H9 (cell line): ENCODE data around the gene POU2F2. TPM values are rescaled to one million over a fixed set of nuclear protein-coding genes. Genes with fewer than 3 reads are reported as not detected.

Experiments
- DNase-seq: peaks from one replicate; pipeline ENCODE4 v3.0.0-alpha.2; 2017
- H2AFZ ChIP-seq: one replicate; pipeline ENCODE4 v1.6.1; 2013; ENCODE audit warnings: mild to moderate bottlenecking, low read length, control low read depth, moderate library complexity
- H2AK5ac ChIP-seq: 2 replicates; pipeline ENCODE4 v1.6.1; 2013; ENCODE audit warnings: low read length, control low read depth, mixed read lengths; ENCODE audit not compliant: insufficient read length
- H2BK120ac ChIP-seq: one replicate; pipeline ENCODE4 v1.6.1; 2013; ENCODE audit warnings: low read depth, mild to moderate bottlenecking, low read length, control low read depth, inconsistent platforms; ENCODE audit not compliant: poor library complexity, severe bottlenecking
- H2BK12ac ChIP-seq: 2 replicates; pipeline ENCODE4 v1.6.1; 2013; ENCODE audit warnings: low read length, control low read depth, mixed read lengths, low read depth; ENCODE audit not compliant: insufficient read length
- H2BK15ac ChIP-seq: 2 replicates; pipeline ENCODE4 v1.6.1; 2013; ENCODE audit warnings: low read depth, low read length, control low read depth
- H2BK20ac ChIP-seq: one replicate; pipeline ENCODE4 v1.6.1; 2013; ENCODE audit warnings: low read depth, mild to moderate bottlenecking, low read length, control low read depth, inconsistent platforms; ENCODE audit not compliant: poor library complexity, severe bottlenecking
- H2BK5ac ChIP-seq: 2 replicates; pipeline ENCODE4 v1.6.1; 2013; ENCODE audit warnings: low read length, control low read depth, mixed read lengths; ENCODE audit not compliant: insufficient read length
- H3K14ac ChIP-seq: 2 replicates; pipeline ENCODE4 v1.6.1; 2013; ENCODE audit warnings: low read length, control low read depth; ENCODE audit not compliant: insufficient read depth
- H3K18ac ChIP-seq: 2 replicates; pipeline ENCODE4 v1.6.1; 2013; ENCODE audit warnings: low read depth, mild to moderate bottlenecking, mixed read lengths, low read length, control low read depth; ENCODE audit not compliant: insufficient read length
- H3K23ac ChIP-seq: 2 replicates; pipeline ENCODE4 v1.6.1; 2013; ENCODE audit warnings: low read length, control low read depth, mixed read lengths, low read depth; ENCODE audit not compliant: insufficient read length
- H3K23me2 ChIP-seq: 2 replicates; pipeline ENCODE4 v1.6.1; 2013; ENCODE audit warnings: low read depth, mild to moderate bottlenecking, mixed read lengths, low read length, control low read depth; ENCODE audit not compliant: insufficient read length, poor library complexity, severe bottlenecking
- H3K27ac ChIP-seq: 2 replicates; pipeline ENCODE4 v1.5.1; 2013; ENCODE audit warnings: low read length, control low read depth, mixed read lengths, low read depth; ENCODE audit not compliant: insufficient read length
- H3K27me3 ChIP-seq: 2 replicates; pipeline ENCODE4 v1.6.1; 2013; ENCODE audit warnings: low read length, control low read depth, inconsistent platforms; ENCODE audit not compliant: insufficient read depth
- H3K4ac ChIP-seq: 2 replicates; pipeline ENCODE4 v1.6.1; 2013; ENCODE audit warnings: low read depth, mild to moderate bottlenecking, control low read depth, inconsistent platforms, low read length, moderate library complexity
- H3K4me1 ChIP-seq: 2 replicates; pipeline ENCODE4 v1.6.1; 2013; ENCODE audit warnings: low read length, control low read depth, inconsistent platforms; ENCODE audit not compliant: insufficient read depth
- H3K4me2 ChIP-seq: 2 replicates; pipeline ENCODE4 v1.6.1; 2013; ENCODE audit warnings: low read length, control low read depth, mixed read lengths; ENCODE audit not compliant: insufficient read length, insufficient read depth
- H3K56ac ChIP-seq: 2 replicates; pipeline ENCODE4 v1.6.1; 2013; ENCODE audit warnings: low read depth, mild to moderate bottlenecking, mixed read lengths, low read length, control low read depth; ENCODE audit not compliant: insufficient read length
- H3K79me1 ChIP-seq: 2 replicates; pipeline ENCODE4 v1.6.1; 2013; ENCODE audit warnings: low read depth, mild to moderate bottlenecking, moderate library complexity, low read length, control low read depth, inconsistent platforms; ENCODE audit not compliant: insufficient read depth, poor library complexity, severe bottlenecking
- H3K79me2 ChIP-seq: 2 replicates; pipeline ENCODE4 v1.6.1; 2013; ENCODE audit warnings: low read length, control low read depth, inconsistent platforms; ENCODE audit not compliant: insufficient read depth
- H3K9ac ChIP-seq: 2 replicates; pipeline ENCODE4 v1.6.1; 2013; ENCODE audit warnings: low read length, control low read depth, mixed read lengths; ENCODE audit not compliant: insufficient read length; ENCODE audit errors: extremely low read depth
- H3K9me3 ChIP-seq: one replicate; pipeline ENCODE4 v1.6.1; 2013; ENCODE audit warnings: low read depth, low read length, inconsistent platforms; ENCODE audit not compliant: control insufficient read depth
- H3T11ph ChIP-seq: one replicate; pipeline ENCODE4 v1.6.1; 2013; ENCODE audit warnings: mild to moderate bottlenecking, low read length, control low read depth, inconsistent platforms
- H4K20me1 ChIP-seq: one replicate; pipeline ENCODE4 v1.6.1; 2013; ENCODE audit not compliant: control insufficient read depth, insufficient read length, insufficient read depth
- H4K5ac ChIP-seq: 2 replicates; pipeline ENCODE4 v1.6.1; 2013; ENCODE audit warnings: low read depth, mild to moderate bottlenecking, mixed read lengths, low read length, control low read depth; ENCODE audit not compliant: insufficient read length
- H4K8ac ChIP-seq: replicated peaks from 2 replicates; pipeline ENCODE4 v1.6.1; 2013; ENCODE audit warnings: low read length, control low read depth, mixed read lengths, low read depth; ENCODE audit not compliant: insufficient read length
- H4K91ac ChIP-seq: 2 replicates; pipeline ENCODE4 v1.6.1; 2013; ENCODE audit warnings: low read depth, mild to moderate bottlenecking, moderate library complexity, mixed read lengths, low read length, control low read depth; ENCODE audit not compliant: insufficient read length
- H3K27ac Mint-ChIP-seq, 3 experiments: 2 replicates in 2 of 3; 3 replicates in 1 of 3; pipeline ENCODE4 v1.8.0; 2020 to 2021; ENCODE audit warnings: mixed read lengths in 3 of 3, mild to moderate bottlenecking in 1 of 3, moderate library complexity in 1 of 3
- H3K27me3 Mint-ChIP-seq: 2 replicates; pipeline ENCODE4 v1.8.0; 2021; ENCODE audit warnings: low read depth, mild to moderate bottlenecking, moderate library complexity, mixed read lengths
- H3K36me3 Mint-ChIP-seq, 3 experiments: 2 replicates in 2 of 3; 3 replicates in 1 of 3; pipeline ENCODE4 v1.8.0; 2020 to 2021; ENCODE audit warnings: low read depth in 3 of 3, mixed read lengths in 3 of 3; ENCODE audit not compliant: insufficient read depth in 1 of 3
- H3K4me1 Mint-ChIP-seq, 2 experiments: 2 replicates each; pipeline ENCODE4 v1.8.0; 2020; ENCODE audit warnings: mixed read lengths in 2 of 2
- H3K4me3 Mint-ChIP-seq, 2 experiments: 2 replicates in 1 of 2; 3 replicates in 1 of 2; pipeline ENCODE4 v1.8.0; 2020 to 2021; ENCODE audit warnings: mild to moderate bottlenecking in 2 of 2, mixed read lengths in 2 of 2, moderate library complexity in 1 of 2
- H3K9me3 Mint-ChIP-seq, 2 experiments: 2 replicates in 1 of 2; 3 replicates in 1 of 2; pipeline ENCODE4 v1.8.0; 2020; ENCODE audit warnings: mild to moderate bottlenecking in 2 of 2, mixed read lengths in 2 of 2, moderate library complexity in 1 of 2
- CTCF ChIP-seq: fragments of 200-600 bp; sonication (generic); conservative IDR thresholded peaks from 3 replicates; pipeline ENCODE4 v1.8.0; 2021; ENCODE audit warnings: antibody characterized with exemption, mild to moderate bottlenecking
- WGBS: extraction: QIAGEN DNeasy Blood & Tissue Kit; methylation state at CpG from one replicate; pipeline ENCODE4 v1.1.7; 2013; ENCODE audit warnings: missing lambda C conversion rate, low lambda C conversion rate, mixed read lengths; ENCODE audit not compliant: insufficient read length; ENCODE audit errors: extremely low coverage; 5-methylcytosine and 5-hydroxymethylcytosine counted together
- total RNA-seq: library from RNA; stranded (reverse); gene quantifications from 2 replicates; pipeline ENCODE4 v1.2.1, GENCODE V29; 2021

POU2F2 gene
- total RNA-seq, 1 experiment from 2014 or later, result 2.9 TPM

GRCh38 chr19:42075364-42075615 lies 57.0 kb downstream of the POU2F2 start:
- Mint-ChIP-seq H3K36me3 (peaks cover 23 to 31% (median 26%) of the 10 kb centered on the region in 3 experiments), H3K27ac (peak overlapping the region; percentile 100), H3K4me3 (peak overlapping the region; percentile 96 to 97), H3K9me3 (no peaks in the 10 kb centered on the region), H3K4me1 (peaks cover 27 to 45% of the 10 kb centered on the region in 2 experiments), H3K27me3 (no peaks in the 10 kb centered on the region; the same call in none of the 2 replicates)
- Histone ChIP-seq H3K4ac (peak overlapping the region; percentile 69), H2BK20ac (no peak overlapping the region), H3K23ac (peak overlapping the region; percentile 41), H3K14ac (peak overlapping the region; percentile 98; the same call in 1 of the 2 replicates), H2AFZ (no peak overlapping the region), H2BK120ac (peak overlapping the region; percentile 52), H3K4me2 (peak overlapping the region; percentile 78), H4K20me1 (no peaks in the 10 kb centered on the region), H3K79me2 (peaks cover 21% of the 10 kb centered on the region), H3K27me3 (no peaks in the 10 kb centered on the region), H3K9ac (peak overlapping the region; percentile 96), H3T11ph (peak overlapping the region; percentile 41), H4K91ac (peak overlapping the region; percentile 67), H4K8ac (no peak overlapping the region), H3K4me1 (peaks cover 2% of the 10 kb centered on the region; the same call in 1 of the 2 replicates), H2BK5ac (peak overlapping the region; percentile 73), H3K79me1 (peaks cover 10% of the 10 kb centered on the region), H3K23me2 (peaks cover 11% of the 10 kb centered on the region), H3K9me3 (no peaks in the 10 kb centered on the region), H2AK5ac (no peak overlapping the region), H3K18ac (peak overlapping the region; percentile 99), H2BK15ac (peak overlapping the region; percentile 73; the same call in 1 of the 2 replicates), H2BK12ac (no peak overlapping the region), H3K56ac (no peak overlapping the region), H3K27ac (peak overlapping the region; percentile 79), H4K5ac (peak overlapping the region; percentile 99)
- WGBS, result no CpG with 5 or more reads among the region's 3 CpGs
- no peak for TF ChIP-seq CTCF
- DNase-seq, result no peak
